ENCODE results near the gene PRKCA.

- TF ChIP-seq CTCF (IDR thresholded peaks at IDR 0.05), result no peak
- TF ChIP-seq EP300 (IDR thresholded peaks at IDR 0.05), result no peak
- no peak for TF ChIP-seq POLR2AphosphoS5 (IDR thresholded peaks at IDR 0.05)
- no peak for TF ChIP-seq POLR2A (IDR thresholded peaks at IDR 0.05)
Measured at GRCh38 chr17:66612993-66613392, 310.6 kb downstream of the PRKCA start.

Data from gastroesophageal sphincter (tissue), 3 donors.